Calu3 (cell line): ENCODE results near the gene RBPJ. TPM values are rescaled to one million over a fixed set of nuclear protein-coding genes. Genes with fewer than 3 reads are reported as not detected.

Experiments used
- BruUV-seq: library from RNA; stranded (reverse); fragments of 400-500 nt; replicated peaks from 2 replicates; lab custom pipeline; 2021; lab: Mats Ljungman, UMichigan
- CTCF ChIA-PET: fragments of 300-600 bp; sonication (Branson Sonifier 250); formaldehyde crosslinking; loops from one replicate; lab custom pipeline; 2022; ENCODE audit warnings: antibody characterized with exemption; lab: Charles Lee
- DNase-seq: peaks from one replicate; pipeline ENCODE4 v3.0.0; 2022
- H3K27ac Mint-ChIP-seq: one replicate; pipeline ENCODE4 v1.8.0; 2022; ENCODE audit warnings: mixed read lengths; ENCODE audit not compliant: unreplicated experiment
- H3K27me3 Mint-ChIP-seq: one replicate; pipeline ENCODE4 v1.8.0; 2022; ENCODE audit warnings: mixed read lengths; ENCODE audit not compliant: unreplicated experiment
- H3K36me3 Mint-ChIP-seq: one replicate; pipeline ENCODE4 v1.8.0; 2022; ENCODE audit warnings: mild to moderate bottlenecking, moderate library complexity, mixed read lengths; ENCODE audit not compliant: insufficient read depth, unreplicated experiment
- H3K4me1 Mint-ChIP-seq: one replicate; pipeline ENCODE4 v1.8.0; 2022; ENCODE audit warnings: mild to moderate bottlenecking, low read depth, mixed read lengths; ENCODE audit not compliant: unreplicated experiment
- H3K4me3 Mint-ChIP-seq: one replicate; pipeline ENCODE4 v1.8.0; 2022; ENCODE audit warnings: mild to moderate bottlenecking, low read depth, moderate library complexity, mixed read lengths; ENCODE audit not compliant: unreplicated experiment
- H3K9me3 Mint-ChIP-seq: one replicate; pipeline ENCODE4 v1.8.0; 2022; ENCODE audit warnings: low read depth, mixed read lengths; ENCODE audit not compliant: unreplicated experiment
- CTCF ChIP-seq: fragments of 200-600 bp; IDR thresholded peaks from one replicate; pipeline ENCODE4 v1.8.0; 2022; ENCODE audit warnings: antibody characterized with exemption; ENCODE audit not compliant: unreplicated experiment
- intact Hi-C: fragments of 100-400 bp; cut with micrococcal nuclease; formaldehyde crosslinking; loops from one replicate; pipeline ENCODE4 v1.10.0; 2022; ENCODE audit not compliant: unreplicated experiment
- total RNA-seq: library from RNA; stranded (reverse); gene quantifications from 2 replicates; pipeline ENCODE4 v1.2.3, GENCODE V29; 2022

RBPJ gene
- total RNA-seq, 1 experiment from 2014 or later, result 56.3 TPM

DNA sequence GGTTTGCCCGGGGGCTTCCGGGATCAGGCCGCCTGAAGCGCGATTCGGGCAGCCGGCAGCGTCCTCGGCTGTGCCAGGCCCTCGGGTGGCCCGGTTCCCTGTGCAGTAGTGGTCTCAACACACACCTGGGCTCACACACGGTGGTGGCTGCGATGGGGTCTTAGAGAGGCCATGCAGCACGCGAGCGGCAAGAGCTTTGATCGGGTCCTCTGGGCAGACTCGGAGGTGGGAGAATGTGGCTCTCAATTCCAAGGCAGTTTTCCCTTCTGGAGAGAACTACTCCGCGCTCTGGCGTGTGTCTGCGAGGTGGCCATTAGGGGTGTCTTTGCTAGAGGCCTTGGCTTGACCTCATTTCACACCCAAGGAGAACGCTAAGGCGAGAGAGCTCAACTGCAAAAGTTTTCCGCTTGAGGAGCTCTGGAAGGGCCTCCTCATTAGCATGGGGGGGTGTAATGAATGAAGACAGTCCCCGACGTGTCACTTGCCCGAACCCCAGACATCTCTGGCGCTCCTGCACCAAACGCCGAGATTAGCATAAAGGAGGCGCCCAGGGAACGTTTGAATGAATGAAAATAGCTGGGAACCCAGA, 771 bp upstream of the RBPJ start:
- peak; percentile 19 for DNase-seq
- peak overlapping the region; percentile 89 for H3K27ac Mint-ChIP-seq
- H3K4me3 Mint-ChIP-seq, result peak overlapping the region; percentile 86
- CTCF ChIA-PET, result interaction anchor here (0.7 to 1.5 kb wide), 2 partner anchors 236 to 238 kb away, joined by 4 to 7 read pairs; no protein-coding TSS in a partner anchor
- intact Hi-C loops, result loop anchor here (10.0 kb wide), 1 partner anchor 95 kb away; no protein-coding TSS in a partner anchor
- H3K27me3 Mint-ChIP-seq, result no peaks in the 10 kb centered on the region
- H3K9me3 Mint-ChIP-seq, result peaks cover 9% of the 10 kb centered on the region
- peaks cover 36% of the 10 kb centered on the region for H3K36me3 Mint-ChIP-seq
- peaks cover 4% of the 10 kb centered on the region for H3K4me1 Mint-ChIP-seq
- TF ChIP-seq CTCF, result no peak
- TSS peak; percentile 40 for BruUV-seq

GRCh38 chr4:26321373-26322221, 783 bp downstream of the RBPJ start:
- no peak for TF ChIP-seq CTCF
- Mint-ChIP-seq H3K27ac (peak overlapping the region; percentile 89), H3K4me1 (peaks cover 8% of the 10 kb centered on the region), H3K9me3 (peaks cover 9% of the 10 kb centered on the region), H3K4me3 (peak overlapping the region; percentile 86), H3K36me3 (peaks cover 36% of the 10 kb centered on the region), H3K27me3 (no peaks in the 10 kb centered on the region)
- DNase-seq, result peak; percentile 4
- intact Hi-C loops, result no loop called here
- BruUV-seq, result no TSS peak
- CTCF ChIA-PET, result no interaction called here

DNA sequence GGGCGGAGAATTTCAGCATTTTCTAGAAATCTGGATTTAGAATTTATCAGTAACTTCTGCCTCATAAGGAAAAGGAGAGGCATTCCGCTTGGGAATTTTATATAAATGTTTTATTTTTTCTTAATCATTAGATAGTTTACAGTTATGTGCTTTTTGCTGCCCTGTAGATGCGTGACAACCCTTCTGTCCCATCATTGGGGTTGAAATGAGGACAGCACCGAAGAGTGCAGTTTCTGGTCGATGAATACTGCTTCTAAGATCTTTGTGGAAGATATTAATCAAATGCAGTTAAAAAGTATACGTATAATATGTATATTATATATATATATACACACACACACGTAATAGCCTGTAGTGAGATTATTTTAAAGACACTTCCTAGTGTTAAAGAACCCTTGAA, 1.5 kb downstream of the RBPJ start:
- Mint-ChIP-seq H3K4me3 (peak overlapping the region; percentile 86), H3K36me3 (peaks cover 36% of the 10 kb centered on the region), H3K27me3 (no peaks in the 10 kb centered on the region), H3K4me1 (peaks cover 8% of the 10 kb centered on the region), H3K27ac (no peak overlapping the region), H3K9me3 (peaks cover 4% of the 10 kb centered on the region)
- intact Hi-C loops, result no loop called here
- BruUV-seq, result TSS peak; percentile 35
- CTCF ChIA-PET, result no interaction called here
- DNase-seq, result no peak
- no peak for TF ChIP-seq CTCF

- intact Hi-C loops, result loop anchor here (2.0 kb wide), 2 partner anchors 241 to 295 kb away; no protein-coding TSS in a partner anchor
- Mint-ChIP-seq H3K4me3 (no peak overlapping the region), H3K27me3 (no peaks in the 10 kb centered on the region), H3K36me3 (peaks cover 34% of the 10 kb centered on the region), H3K9me3 (no peaks in the 10 kb centered on the region), H3K27ac (no peak overlapping the region), H3K4me1 (peaks cover 8% of the 10 kb centered on the region)
- BruUV-seq, result no TSS peak
- CTCF ChIA-PET, result interaction anchor here (1.0 kb wide), 1 partner anchor 242 kb away, joined by 3 read pairs; no protein-coding TSS in a partner anchor
- TF ChIP-seq CTCF, result no peak
- no peak for DNase-seq
These were observed 3.0 kb downstream of the RBPJ start for GRCh38 chr4:26323821-26324220.
